A673 (cell line): ENCODE data around the gene DUS3L.

ENCODE experiments used
- EZH2 ChIP-seq: fragments of 200-600 bp; sonication (generic); IDR thresholded peaks from 2 replicates; pipeline ENCODE4 v1.6.1; 2017; ENCODE audit warnings: borderline replicate concordance, low read depth, mild to moderate bottlenecking, mixed read lengths, antibody characterized with exemption, low read length; ENCODE audit not compliant: poor library complexity, severe bottlenecking
- TF ChIP-seq, protein P1 (sequence below): fragments of 300-800, 200-600 bp; sonication (generic); conservative IDR thresholded peaks from 2 replicates; pipeline ENCODE4 v1.5.1; 2017; ENCODE audit warnings: low read depth, mild to moderate bottlenecking, antibody characterized with exemption, low read length, moderate library complexity, mixed read lengths

DNA sequence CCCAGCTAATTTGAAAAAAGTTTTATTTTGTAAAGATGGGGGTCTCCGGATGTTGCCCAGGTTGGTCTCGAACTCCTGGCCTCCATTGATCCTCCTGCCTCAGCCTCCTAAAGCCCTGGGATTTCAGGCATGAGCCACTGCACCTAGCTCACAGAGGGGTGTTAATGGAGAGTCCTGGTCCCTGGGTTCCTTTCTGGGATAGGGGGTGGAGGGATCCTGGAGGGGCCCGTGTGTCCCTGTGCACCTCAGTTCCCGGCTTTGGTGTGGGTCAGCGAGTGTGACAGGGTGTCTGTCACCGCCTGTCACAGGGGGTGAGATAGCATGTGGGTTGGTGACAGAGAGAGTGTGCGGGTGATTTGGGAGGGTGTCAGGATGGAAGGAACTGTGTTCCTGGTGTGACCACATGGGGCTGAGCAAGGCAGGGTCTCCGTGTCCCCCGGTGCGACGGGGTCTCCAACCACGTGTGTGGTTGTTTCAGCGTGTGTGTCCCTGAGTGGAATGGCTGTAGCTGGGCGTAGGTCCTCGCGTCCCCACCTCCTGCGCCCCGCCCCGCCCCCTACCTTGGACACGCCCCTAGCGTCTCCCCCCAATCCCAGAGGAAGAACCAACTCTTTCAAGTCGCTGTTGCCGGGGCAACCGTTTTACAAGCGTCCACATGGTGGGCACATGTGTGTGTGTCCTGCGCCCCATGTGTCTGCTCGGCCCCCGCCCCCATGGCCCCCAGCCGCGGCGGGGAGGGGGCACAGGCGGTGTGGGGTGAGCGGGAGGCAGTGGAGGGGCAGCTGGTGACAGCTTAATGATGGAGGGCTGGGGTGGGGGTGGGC lies 11.0 kb upstream of the DUS3L start:
- TF ChIP-seq, protein P1, sequence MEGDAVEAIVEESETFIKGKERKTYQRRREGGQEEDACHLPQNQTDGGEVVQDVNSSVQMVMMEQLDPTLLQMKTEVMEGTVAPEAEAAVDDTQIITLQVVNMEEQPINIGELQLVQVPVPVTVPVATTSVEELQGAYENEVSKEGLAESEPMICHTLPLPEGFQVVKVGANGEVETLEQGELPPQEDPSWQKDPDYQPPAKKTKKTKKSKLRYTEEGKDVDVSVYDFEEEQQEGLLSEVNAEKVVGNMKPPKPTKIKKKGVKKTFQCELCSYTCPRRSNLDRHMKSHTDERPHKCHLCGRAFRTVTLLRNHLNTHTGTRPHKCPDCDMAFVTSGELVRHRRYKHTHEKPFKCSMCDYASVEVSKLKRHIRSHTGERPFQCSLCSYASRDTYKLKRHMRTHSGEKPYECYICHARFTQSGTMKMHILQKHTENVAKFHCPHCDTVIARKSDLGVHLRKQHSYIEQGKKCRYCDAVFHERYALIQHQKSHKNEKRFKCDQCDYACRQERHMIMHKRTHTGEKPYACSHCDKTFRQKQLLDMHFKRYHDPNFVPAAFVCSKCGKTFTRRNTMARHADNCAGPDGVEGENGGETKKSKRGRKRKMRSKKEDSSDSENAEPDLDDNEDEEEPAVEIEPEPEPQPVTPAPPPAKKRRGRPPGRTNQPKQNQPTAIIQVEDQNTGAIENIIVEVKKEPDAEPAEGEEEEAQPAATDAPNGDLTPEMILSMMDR: no peak
- TF ChIP-seq EZH2: no peak
